Endodermal cell (in vitro differentiated cells): ENCODE data around the gene HTRA2. TPM values are rescaled to one million over a fixed set of nuclear protein-coding genes. Genes with fewer than 3 reads are reported as not detected.

Source experiments
- DNase-seq: peaks from one replicate; pipeline ENCODE4 v3.0.0-alpha.2; 2017
- H3K27ac ChIP-seq: 2 replicates; pipeline ENCODE4 v1.5.1; 2013; ENCODE audit warnings: mild to moderate bottlenecking, low read depth, low read length, moderate library complexity
- H3K27me3 ChIP-seq: 2 replicates; pipeline ENCODE4 v1.6.1; 2013; ENCODE audit warnings: mild to moderate bottlenecking, low read length, moderate library complexity; ENCODE audit not compliant: insufficient read depth, control insufficient read depth, poor library complexity, severe bottlenecking
- H3K36me3 ChIP-seq: 2 replicates; pipeline ENCODE4 v1.7.0; 2013; ENCODE audit warnings: mild to moderate bottlenecking, low read length, moderate library complexity; ENCODE audit not compliant: control insufficient read depth, insufficient read depth
- H3K4me1 ChIP-seq: one replicate; pipeline ENCODE4 v1.7.0; 2013; ENCODE audit warnings: low read length; ENCODE audit not compliant: control insufficient read depth, insufficient read depth
- H3K4me3 ChIP-seq: 2 replicates; pipeline ENCODE4 v1.5.1; 2013; ENCODE audit warnings: mild to moderate bottlenecking, low read length, moderate library complexity
- H3K9ac ChIP-seq: 2 replicates; pipeline ENCODE4 v1.6.1; 2013; ENCODE audit warnings: mild to moderate bottlenecking, low read length, moderate library complexity; ENCODE audit not compliant: poor library complexity, severe bottlenecking; ENCODE audit errors: extremely low read depth
- H3K9me3 ChIP-seq: 2 replicates; pipeline ENCODE4 v1.6.1; 2013; ENCODE audit warnings: mild to moderate bottlenecking, low read length, moderate library complexity; ENCODE audit not compliant: control insufficient read depth
- H3K27ac Mint-ChIP-seq: 2 replicates; pipeline ENCODE4 v1.8.0; 2020; ENCODE audit warnings: mixed read lengths
- H3K27me3 Mint-ChIP-seq: 2 replicates; pipeline ENCODE4 v1.8.0; 2021; ENCODE audit warnings: mild to moderate bottlenecking, mixed read lengths; ENCODE audit not compliant: insufficient read depth
- H3K36me3 Mint-ChIP-seq: 2 replicates; pipeline ENCODE4 v1.8.0; 2020; ENCODE audit warnings: low read depth, mixed read lengths
- H3K4me1 Mint-ChIP-seq: 2 replicates; pipeline ENCODE4 v1.8.0; 2020; ENCODE audit warnings: mixed read lengths
- H3K4me3 Mint-ChIP-seq: 2 replicates; pipeline ENCODE4 v1.8.0; 2020; ENCODE audit warnings: mild to moderate bottlenecking, moderate library complexity, mixed read lengths
- H3K9me3 Mint-ChIP-seq: 2 replicates; pipeline ENCODE4 v1.8.0; 2020; ENCODE audit warnings: mild to moderate bottlenecking, mixed read lengths
- CTCF ChIP-seq: fragments of 200-600 bp; sonication (generic); conservative IDR thresholded peaks from 2 replicates; pipeline ENCODE4 v1.5.0; 2021; ENCODE audit warnings: antibody characterized with exemption, mild to moderate bottlenecking
- WGBS, 2 experiments: methylation state at CpG; one replicate each; pipeline versions ENCODE4 v1.1.5 to v1.1.7; 2013; ENCODE audit warnings: missing lambda C conversion rate in 2 of 2, mixed read lengths in 1 of 2; ENCODE audit not compliant: insufficient coverage in 1 of 2, insufficient read length in 1 of 2; 5-methylcytosine and 5-hydroxymethylcytosine counted together
- total RNA-seq, 2 donors: library from RNA; stranded (reverse); fragmentation: NEBNext Ultra II Directional in 1 of 2; extraction: Animal tissue kit (Norgen Biotek cat#: 25700) in 1 of 2; gene quantifications; 2 replicates in 1 of 2; 3 replicates in 1 of 2; pipeline ENCODE4 v1.2.1, GENCODE V29; 2021

HTRA2 gene
- total RNA-seq, 2 donors from 2014 or later, result 32.8 to 38.9 TPM

DNA sequence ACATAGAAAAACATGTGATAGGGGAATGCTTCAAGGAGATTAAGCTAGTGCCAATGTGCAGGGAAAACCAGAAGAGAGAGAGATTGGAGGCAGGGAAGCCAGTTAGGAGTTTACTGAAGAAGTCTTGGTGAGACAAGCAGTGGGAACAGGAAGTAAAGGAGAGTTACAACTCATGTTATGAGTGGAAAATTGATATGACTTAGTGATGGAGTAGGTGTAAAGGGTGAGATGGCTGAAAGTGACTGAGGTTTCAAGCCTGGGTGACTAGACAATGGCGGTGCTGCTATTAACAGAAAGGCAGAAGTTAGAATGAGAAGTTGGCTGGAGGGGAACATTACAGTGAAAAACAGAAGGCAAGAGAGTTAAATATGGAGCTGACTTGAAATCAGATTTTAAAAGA is 41.3 kb downstream of the HTRA2 start:
- 88 to 100% methylated on average over 1 of the region's 1 CpG for WGBS, 2 experiments
- H3K27me3 Mint-ChIP-seq, result peaks cover 8% of the 10 kb centered on the region

DNA sequence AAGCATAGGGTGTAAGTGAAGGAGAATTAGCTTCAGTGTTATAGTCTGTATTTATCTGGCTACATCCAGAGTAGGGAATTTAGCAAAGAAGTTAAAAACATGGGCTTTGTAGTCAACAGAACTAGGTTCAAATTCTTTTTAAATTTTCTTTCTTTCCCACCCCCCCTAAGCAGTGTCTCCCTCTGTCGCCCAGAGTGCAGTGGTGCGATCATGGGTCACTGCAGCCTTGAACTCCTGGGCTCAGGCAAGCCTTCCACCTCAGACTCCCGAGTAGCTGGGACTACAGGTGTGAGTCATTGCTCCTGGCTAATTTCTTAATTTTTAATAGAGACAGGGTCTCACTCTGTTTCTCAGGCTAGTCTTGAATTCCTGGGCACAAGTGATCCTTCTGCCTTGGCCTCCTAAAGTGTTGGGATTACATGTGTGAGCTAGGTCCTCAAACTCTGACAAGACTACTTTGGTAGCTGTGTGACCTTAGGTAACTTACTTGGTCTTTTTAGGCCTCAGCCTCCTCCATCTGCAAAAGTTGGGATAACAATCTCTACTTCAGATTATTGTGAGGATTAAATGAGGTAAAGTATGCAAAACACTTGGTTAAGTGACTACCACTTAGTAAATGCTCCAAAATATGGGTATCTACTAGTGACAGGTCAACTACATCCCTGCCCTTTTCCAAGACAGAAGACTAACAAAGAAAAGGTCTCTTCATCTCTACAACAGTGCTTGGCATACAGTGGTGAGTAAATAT is 42.6 kb downstream of the HTRA2 start:
- 78 to 84% methylated on average over 3 of the region's 3 CpGs for WGBS, 2 experiments
- Mint-ChIP-seq H3K9me3 (no peaks in the 10 kb centered on the region), H3K4me1 (no peaks in the 10 kb centered on the region), H3K27me3 (peaks cover 13% of the 10 kb centered on the region), H3K36me3 (no peaks in the 10 kb centered on the region), H3K4me3 (no peak overlapping the region), H3K27ac (no peak overlapping the region)
- peak; percentile 68 for TF ChIP-seq CTCF
- H3K27ac ChIP-seq, result no peak overlapping the region
- no peaks in the 10 kb centered on the region for H3K9me3 ChIP-seq
- no peak overlapping the region for H3K9ac ChIP-seq
- peak; percentile 73 for DNase-seq
- no peaks in the 10 kb centered on the region for H3K36me3 ChIP-seq
- H3K4me1 ChIP-seq, result no peaks in the 10 kb centered on the region
- H3K27me3 ChIP-seq, result peaks cover 50% of the 10 kb centered on the region
- H3K4me3 ChIP-seq, result no peak overlapping the region

More for the DNA sequence above, 41.3 kb downstream of the HTRA2 start:
- Histone ChIP-seq H3K4me3 (no peak overlapping the region), H3K27me3 (peaks cover 48% of the 10 kb centered on the region), H3K27ac (no peak overlapping the region), H3K9ac (no peak overlapping the region), H3K9me3 (no peaks in the 10 kb centered on the region), H3K36me3 (no peaks in the 10 kb centered on the region), H3K4me1 (no peaks in the 10 kb centered on the region)
- Mint-ChIP-seq H3K27ac (no peak overlapping the region), H3K36me3 (no peaks in the 10 kb centered on the region), H3K9me3 (no peaks in the 10 kb centered on the region), H3K4me3 (no peak overlapping the region), H3K4me1 (no peaks in the 10 kb centered on the region)
- no peak for DNase-seq
- TF ChIP-seq CTCF, result no peak

DNA sequence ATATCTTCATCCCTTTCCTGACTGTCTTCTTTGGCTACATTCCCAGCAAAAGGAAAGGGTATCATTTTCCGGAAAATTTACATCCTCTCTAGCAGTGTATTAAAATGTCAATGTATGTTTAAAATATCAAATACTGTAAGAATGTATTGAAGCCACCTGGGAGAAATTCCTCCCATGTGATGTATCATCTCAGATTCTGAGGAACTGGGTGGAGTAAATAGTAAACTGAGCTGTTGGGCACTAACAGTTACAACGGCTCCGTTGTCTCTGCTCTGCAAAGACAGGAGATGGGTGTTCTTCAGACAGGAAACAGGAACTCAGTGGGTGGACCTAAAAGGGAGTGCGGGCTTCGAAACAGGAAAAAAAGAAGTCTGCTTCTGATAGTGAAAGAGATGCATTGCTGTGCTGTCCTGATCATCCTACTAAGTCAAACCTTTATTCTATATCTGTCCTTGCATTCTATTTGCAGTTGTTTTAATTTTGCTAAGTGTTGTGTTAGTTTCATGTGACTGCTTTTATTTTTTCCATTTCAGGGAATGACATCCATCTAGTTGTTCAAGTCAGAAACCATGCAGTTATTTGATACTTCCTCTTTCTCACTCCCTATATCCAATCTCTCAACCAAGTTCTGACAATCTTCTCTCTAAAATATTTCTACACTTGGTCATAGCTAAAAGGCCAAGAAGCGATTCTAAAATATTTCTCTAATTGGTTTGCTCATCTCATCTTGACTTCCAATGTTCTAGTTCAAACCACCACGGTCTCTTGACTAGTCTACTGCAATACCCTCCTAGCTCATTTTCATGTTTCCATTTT is 44.2 kb downstream of the HTRA2 start:
- no peaks in the 10 kb centered on the region for H3K9me3 Mint-ChIP-seq
- no peaks in the 10 kb centered on the region for H3K9me3 ChIP-seq
- peaks cover 10% of the 10 kb centered on the region for H3K27me3 Mint-ChIP-seq
- H3K27ac ChIP-seq, result no peak overlapping the region
- H3K4me1 ChIP-seq, result no peaks in the 10 kb centered on the region
- 88 to 95% methylated on average over 4 to 6 of the region's 7 CpGs for WGBS, 2 experiments
- H3K27me3 ChIP-seq, result peaks cover 40% of the 10 kb centered on the region
- no peak overlapping the region for H3K4me3 ChIP-seq
- no peaks in the 10 kb centered on the region for H3K36me3 Mint-ChIP-seq
- no peak for DNase-seq
- TF ChIP-seq CTCF, result no peak
- H3K27ac Mint-ChIP-seq, result no peak overlapping the region
- H3K4me1 Mint-ChIP-seq, result no peaks in the 10 kb centered on the region
- H3K36me3 ChIP-seq, result no peaks in the 10 kb centered on the region
- H3K4me3 Mint-ChIP-seq, result no peak overlapping the region
- H3K9ac ChIP-seq, result no peak overlapping the region
